Uterus (tissue), 4 donors: Measurements from ENCODE around the gene ADCY5. TPM values are rescaled to one million over a fixed set of nuclear protein-coding genes. Genes with fewer than 3 reads are reported as not detected.

Source experiments
- DNase-seq, 2 donors: peaks; one replicate each; pipeline ENCODE4 v3.0.0-alpha.2; 2019 to 2020
- H3K27ac ChIP-seq, 2 donors: fragments of 200-600 bp; sonication (generic); 1 replicate in 1 of 2; 2 replicates in 1 of 2; pipeline ENCODE4 v1.5.1; 2016 to 2018
- H3K27me3 ChIP-seq, 2 donors: fragments of 200-600 bp; sonication (generic); one replicate each; pipeline ENCODE4 v1.5.1; 2018 to 2019; ENCODE audit warnings: control low read depth in 1 of 2
- H3K36me3 ChIP-seq, 2 donors: fragments of 200-600 bp; sonication (generic); one replicate each; pipeline ENCODE4 v1.5.1; 2019; ENCODE audit warnings: control low read depth in 1 of 2
- H3K4me1 ChIP-seq, 2 donors: fragments of 200-600 bp; sonication (generic); one replicate each; pipeline ENCODE4 v1.5.1; 2018 to 2019; ENCODE audit warnings: control low read depth in 1 of 2
- H3K4me3 ChIP-seq, 2 donors: fragments of 200-600 bp; sonication (generic); 1 replicate in 1 of 2; 2 replicates in 1 of 2; pipeline ENCODE4 v1.5.1; 2018 to 2019; ENCODE audit warnings: mild to moderate bottlenecking in 1 of 2
- H3K9me3 ChIP-seq, 2 donors: fragments of 200-600 bp; sonication (generic); one replicate each; pipeline ENCODE4 v1.5.1; 2019; ENCODE audit warnings: control low read depth in 1 of 2
- POLR2A ChIP-seq, 2 donors: fragments of 450-650 bp; IDR thresholded peaks; one replicate each; pipeline ENCODE4 v1.6.1; 2016; ENCODE audit warnings: antibody characterized with exemption in 2 of 2, mild to moderate bottlenecking in 1 of 2, moderate library complexity in 1 of 2
- intact Hi-C: fragments of 100-400 bp; cut with DNase I; formaldehyde crosslinking; loops from one replicate; pipeline ENCODE4 v1.15.1; 2023; ENCODE audit warnings: low total_unique reads
- total RNA-seq, 4 donors: library from RNA; depleted of rRNA in 3 of 4; stranded (reverse); fragments of >200 nt in 3 of 4; gene quantifications; one replicate each; pipeline versions ENCODE4 v1.1.0 to v1.2.4, GENCODE V29; 2014 to 2023
- TF ChIP-seq, protein P1 (sequence below), 4 experiments: fragments of 200-600 bp in 2 of 4; fragments of 450-650 bp in 2 of 4; sonication (generic) in 2 of 4; IDR thresholded peaks; one replicate each; pipeline ENCODE4 v1.5.1; 2016 to 2019; ENCODE audit warnings: antibody characterized with exemption in 4 of 4, mild to moderate bottlenecking in 2 of 4, moderate library complexity in 1 of 4
- donor health status: DM: yes; HTN: yes; CAD: no.

The ADCY5 gene
- total RNA-seq, 4 donors from 2014 or later = 21.1 to 43.5 (median 34.7) TPM

DNA sequence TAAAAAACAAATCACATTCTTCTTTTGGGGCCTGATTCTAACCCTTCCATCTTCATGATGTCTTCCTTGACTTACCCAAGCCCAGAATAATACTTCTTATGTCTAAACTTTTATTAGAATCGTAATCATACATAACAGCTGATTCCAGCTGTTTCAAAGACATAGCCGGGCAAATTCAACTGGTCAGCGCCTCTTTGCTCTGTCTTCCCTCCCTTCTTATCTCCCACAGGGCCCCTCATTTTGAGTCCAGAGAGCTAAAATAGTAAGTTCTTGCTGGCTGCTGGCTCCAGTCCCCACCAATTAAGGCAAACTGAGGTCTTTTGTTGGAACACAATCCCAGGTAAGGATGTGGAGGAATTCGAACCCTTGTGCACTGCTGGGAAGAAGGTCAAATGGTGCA, 108.6 kb downstream of the ADCY5 start:
- Histone ChIP-seq H3K27me3 (no peaks in the 10 kb centered on the region), H3K4me1 (no peaks in the 10 kb centered on the region), H3K9me3 (no peaks in the 10 kb centered on the region), H3K27ac (no peak overlapping the region), H3K36me3 (no peaks in the 10 kb centered on the region), H3K4me3 (no peak overlapping the region)
- no peak for DNase-seq
- no peak for TF ChIP-seq POLR2A (IDR thresholded peaks at IDR 0.05)
- TF ChIP-seq, protein P1, sequence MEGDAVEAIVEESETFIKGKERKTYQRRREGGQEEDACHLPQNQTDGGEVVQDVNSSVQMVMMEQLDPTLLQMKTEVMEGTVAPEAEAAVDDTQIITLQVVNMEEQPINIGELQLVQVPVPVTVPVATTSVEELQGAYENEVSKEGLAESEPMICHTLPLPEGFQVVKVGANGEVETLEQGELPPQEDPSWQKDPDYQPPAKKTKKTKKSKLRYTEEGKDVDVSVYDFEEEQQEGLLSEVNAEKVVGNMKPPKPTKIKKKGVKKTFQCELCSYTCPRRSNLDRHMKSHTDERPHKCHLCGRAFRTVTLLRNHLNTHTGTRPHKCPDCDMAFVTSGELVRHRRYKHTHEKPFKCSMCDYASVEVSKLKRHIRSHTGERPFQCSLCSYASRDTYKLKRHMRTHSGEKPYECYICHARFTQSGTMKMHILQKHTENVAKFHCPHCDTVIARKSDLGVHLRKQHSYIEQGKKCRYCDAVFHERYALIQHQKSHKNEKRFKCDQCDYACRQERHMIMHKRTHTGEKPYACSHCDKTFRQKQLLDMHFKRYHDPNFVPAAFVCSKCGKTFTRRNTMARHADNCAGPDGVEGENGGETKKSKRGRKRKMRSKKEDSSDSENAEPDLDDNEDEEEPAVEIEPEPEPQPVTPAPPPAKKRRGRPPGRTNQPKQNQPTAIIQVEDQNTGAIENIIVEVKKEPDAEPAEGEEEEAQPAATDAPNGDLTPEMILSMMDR (IDR thresholded peaks at IDR 0.05) = no peak
- intact Hi-C loops = loop anchor here (10.0 kb wide), 1 partner anchor 114 kb away; no protein-coding TSS in a partner anchor

DNA sequence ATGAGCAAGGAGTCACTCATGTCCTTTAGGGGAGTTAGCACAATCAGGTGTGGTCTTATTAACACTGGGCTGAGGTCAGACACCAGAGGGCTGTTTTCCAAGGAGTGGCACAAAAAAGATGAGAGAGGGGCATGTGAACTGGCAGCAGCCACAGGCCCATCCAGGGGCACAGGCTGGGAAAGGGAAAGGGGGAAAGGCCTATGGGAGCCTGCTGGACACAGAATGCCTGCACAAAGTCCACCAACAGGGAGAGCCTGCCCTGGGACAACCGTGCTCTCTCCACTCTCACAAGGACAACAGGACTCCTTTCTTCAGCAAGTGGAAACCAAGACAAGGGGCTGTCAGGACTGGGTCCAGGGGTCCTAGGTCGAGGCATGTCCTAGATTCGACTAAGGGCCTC, 109.6 kb downstream of the ADCY5 start:
- H3K9me3 ChIP-seq = no peaks in the 10 kb centered on the region
- no peak overlapping the region for H3K4me3 ChIP-seq
- no peaks in the 10 kb centered on the region for H3K27me3 ChIP-seq
- no peaks in the 10 kb centered on the region for H3K4me1 ChIP-seq
- H3K36me3 ChIP-seq = no peaks in the 10 kb centered on the region
- no peak for DNase-seq
- TF ChIP-seq, protein P1 (IDR thresholded peaks at IDR 0.05) = no peak
- TF ChIP-seq POLR2A (IDR thresholded peaks at IDR 0.05) = no peak
- no peak overlapping the region for H3K27ac ChIP-seq
- intact Hi-C loops = no loop called here

DNA sequence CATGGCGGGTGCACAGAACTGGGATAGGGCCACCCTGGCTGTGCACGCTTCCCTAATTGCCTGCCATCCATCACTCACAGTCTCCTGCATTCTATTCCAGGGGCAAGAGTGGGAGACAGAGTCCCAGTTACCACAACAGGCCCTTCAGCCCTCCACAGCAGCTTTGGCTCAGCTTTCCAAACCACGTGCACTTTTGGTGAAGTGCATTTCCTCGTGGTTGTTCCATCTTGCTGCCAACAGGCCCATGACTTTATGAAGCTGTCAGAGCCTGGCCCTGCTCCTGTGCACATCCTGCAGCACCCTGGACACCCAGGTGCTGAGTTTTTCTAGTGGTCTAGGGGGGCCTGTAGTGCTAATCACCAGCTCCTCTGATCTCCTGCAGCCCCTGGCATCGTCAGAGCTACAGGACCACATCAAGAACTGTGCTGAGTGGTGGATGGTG, 110.2 kb downstream of the ADCY5 start:
- H3K27me3 ChIP-seq = no peaks in the 10 kb centered on the region
- H3K4me3 ChIP-seq = no peak overlapping the region
- no peaks in the 10 kb centered on the region for H3K4me1 ChIP-seq
- no peak overlapping the region for H3K27ac ChIP-seq
- H3K36me3 ChIP-seq = no peaks in the 10 kb centered on the region
- no peaks in the 10 kb centered on the region for H3K9me3 ChIP-seq
- no peak for DNase-seq
- TF ChIP-seq POLR2A (IDR thresholded peaks at IDR 0.05) = no peak
- TF ChIP-seq, protein P1 (IDR thresholded peaks at IDR 0.05) = no peak
- intact Hi-C loops = no loop called here

DNA sequence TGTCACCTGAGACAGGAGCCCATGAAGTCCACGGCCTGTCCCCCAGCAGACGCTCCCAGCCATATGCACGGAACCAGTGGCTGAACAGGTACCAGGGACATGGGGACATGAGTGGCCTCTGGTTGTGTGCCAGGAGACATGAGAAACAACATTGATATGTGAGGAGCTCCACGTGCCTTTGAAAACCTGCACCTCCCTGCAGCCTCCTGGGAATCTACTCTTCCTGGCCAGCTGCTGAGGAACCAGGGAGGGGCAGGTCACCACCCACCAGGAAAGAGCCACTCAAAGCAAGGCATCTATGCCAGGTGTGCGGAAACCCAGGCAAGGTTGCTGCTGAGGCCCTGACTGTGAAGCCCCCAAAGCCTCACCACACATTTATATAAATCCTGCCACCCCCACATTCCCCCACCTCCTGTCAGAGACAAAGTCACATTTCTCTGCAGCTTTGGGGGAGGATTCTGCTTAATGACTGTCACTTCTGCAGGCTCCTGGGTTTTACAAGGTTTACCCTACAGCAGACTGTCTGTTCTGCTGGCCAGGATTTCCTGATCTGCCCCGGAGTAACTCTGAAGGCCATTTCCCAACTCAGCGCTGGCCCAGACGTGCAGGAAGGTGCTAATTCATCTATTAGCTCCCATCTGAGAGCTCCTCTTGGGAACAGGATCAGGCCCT, 110.8 kb downstream of the ADCY5 start:
- Histone ChIP-seq H3K4me3 (no peak overlapping the region), H3K27me3 (no peaks in the 10 kb centered on the region), H3K36me3 (no peaks in the 10 kb centered on the region), H3K9me3 (no peaks in the 10 kb centered on the region), H3K27ac (no peak overlapping the region), H3K4me1 (no peaks in the 10 kb centered on the region)
- DNase-seq = no peak
- TF ChIP-seq POLR2A (IDR thresholded peaks at IDR 0.05) = no peak
- TF ChIP-seq, protein P1 (IDR thresholded peaks at IDR 0.05) = no peak
- intact Hi-C loops = no loop called here

DNA sequence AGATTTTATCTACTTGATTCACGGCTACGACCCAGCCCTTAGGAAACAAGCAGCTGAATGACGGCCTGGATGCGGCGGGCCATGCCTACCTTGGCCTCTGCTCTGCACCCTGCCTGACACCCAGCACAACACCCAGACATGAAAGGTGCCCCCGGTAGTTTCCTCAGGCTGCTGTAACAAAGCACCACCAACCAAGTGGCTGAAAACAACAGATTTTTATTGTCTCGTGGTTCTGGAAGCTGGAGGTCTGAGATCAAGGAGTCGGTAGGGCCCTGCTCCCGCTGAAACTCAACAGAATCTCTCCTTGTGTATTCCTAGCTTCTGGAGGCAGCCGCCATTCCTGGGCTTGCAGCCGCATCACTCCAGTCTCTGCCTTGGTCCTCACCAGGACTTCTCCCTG, 111.7 kb downstream of the ADCY5 start:
- H3K9me3 ChIP-seq = no peaks in the 10 kb centered on the region
- DNase-seq = no peak
- intact Hi-C loops = no loop called here
- no peaks in the 10 kb centered on the region for H3K27me3 ChIP-seq
- H3K36me3 ChIP-seq = no peaks in the 10 kb centered on the region
- no peak overlapping the region for H3K27ac ChIP-seq
- H3K4me1 ChIP-seq = no peaks in the 10 kb centered on the region
- H3K4me3 ChIP-seq = no peak overlapping the region
- TF ChIP-seq, protein P1 (IDR thresholded peaks at IDR 0.05) = no peak
- TF ChIP-seq POLR2A (IDR thresholded peaks at IDR 0.05) = no peak
